Right ventricle myocardium inferior (tissue), 1 donor: ENCODE measurements around the gene OR2T5. TPM values are rescaled to one million over a fixed set of nuclear protein-coding genes. Genes with fewer than 3 reads are reported as not detected.
A peak's percentile ranks its signal among the peaks of the same experiment; 100 is the strongest.
"Not testable (repeated sequence)": the region's sequence is repeated elsewhere in the genome, so short reads cannot be mapped to it uniquely, and the experiment has no call there.

Experiments used
- ATAC-seq: fragments of 200-7000 bp; cut with Tn5 transposase; one replicate; pipeline ENCODE4 v1.9.1; 2020; ENCODE audit warnings: mild to moderate bottlenecking, moderate library complexity
- DNase-seq: peaks from one replicate; pipeline ENCODE4 v3.0.0; 2021; ENCODE audit errors: missing footprints
- intact Hi-C: fragments of 100-400 bp; cut with DNase I; formaldehyde crosslinking; loops from one replicate; pipeline ENCODE4 v1.11.0; 2022
- total RNA-seq: library from RNA; stranded (reverse); fragmentation: NEBNext Ultra II Directional; extraction: Animal tissue kit (Norgen Biotek cat#: 25700); gene quantifications from one replicate; pipeline ENCODE4 v1.2.1, GENCODE V29; 2021
- donor health status: DM: no; HTN: yes; CAD: no; lungs with severe emphysema.

OR2T5 gene
- total RNA-seq, 1 donor from 2014 or later, result not detected

GRCh38 chr1:248481686-248482579, 6.5 kb upstream of the OR2T5 start:
- DNase-seq, intact Hi-C loops: not testable (repeated sequence)
- ATAC-seq, result peak; percentile 28

GRCh38 chr1:248496661-248497060, 8.3 kb downstream of the OR2T5 start:
- intact Hi-C loops, DNase-seq, ATAC-seq: not testable (repeated sequence)

GRCh38 chr1:248500305-248501035, 12.1 kb downstream of the OR2T5 start:
- ATAC-seq, intact Hi-C loops, DNase-seq: not testable (repeated sequence)

- ATAC-seq, intact Hi-C loops, DNase-seq: not testable (repeated sequence)
Measured at GRCh38 chr1:248507773-248508172, 19.4 kb downstream of the OR2T5 start, which contains the start of gene OR2G6. OR2G6 (plus strand) TSS chr1:248508073; CDS start chr1:248521647, 13,574 bp downstream.

GRCh38 chr1:248510217-248510616, 21.8 kb downstream of the OR2T5 start:
- intact Hi-C loops, DNase-seq, ATAC-seq: not testable (repeated sequence)

GRCh38 chr1:248521856-248522255, 33.5 kb downstream of the OR2T5 start:
- intact Hi-C loops, result no loop called here
- ATAC-seq (no peak), DNase-seq (no peak)

GRCh38 chr1:248537449-248537848, 49.1 kb downstream of the OR2T5 start:
- intact Hi-C loops, DNase-seq, ATAC-seq: not testable (repeated sequence)

Other genes starting within 250 kb of the OR2T5 start
- gene OR2T33, start 210.6 kb upstream of the OR2T5 start, total RNA-seq, result not detected
- not detected for gene OR2T12, start 185.2 kb upstream of the OR2T5 start, total RNA-seq
- not detected for gene OR2M7, start 164.0 kb upstream of the OR2T5 start, total RNA-seq
- not detected for gene OR14C36, start 139.8 kb upstream of the OR2T5 start, total RNA-seq
- gene OR2T4, start 126.9 kb upstream of the OR2T5 start, total RNA-seq, result not detected
- not detected for gene OR2T6, start 112.8 kb upstream of the OR2T5 start, total RNA-seq
- gene OR2T1, start 85.5 kb upstream of the OR2T5 start, total RNA-seq, result not detected
- gene OR2T2, start 43.0 kb upstream of the OR2T5 start, total RNA-seq, result not detected
- gene OR2T3, start 15.2 kb upstream of the OR2T5 start, total RNA-seq, result not detected
- not detected for gene OR2G6, start 19.5 kb downstream of the OR2T5 start, total RNA-seq
- gene OR2T29, start 74.2 kb downstream of the OR2T5 start, total RNA-seq, result not detected
- gene OR2T34, start 86.2 kb downstream of the OR2T5 start, total RNA-seq, result not detected
- gene OR2T10, start 109.1 kb downstream of the OR2T5 start, total RNA-seq, result not detected
- gene OR2T11, start 146.5 kb downstream of the OR2T5 start, total RNA-seq, result not detected
- gene OR2T35, start 156.7 kb downstream of the OR2T5 start, total RNA-seq, result not detected
- gene OR2T27, start 166.9 kb downstream of the OR2T5 start, total RNA-seq, result not detected
- gene OR14I1, start 214.2 kb downstream of the OR2T5 start, total RNA-seq, result not detected